DMS 273 treated with DMSO at 0.1 percent for 48 hours (cell line): ENCODE measurements around the gene COX6A2.
"Not testable (repeated sequence)": the region's sequence is repeated elsewhere in the genome, so short reads cannot be mapped to it uniquely, and the experiment has no call there.

ENCODE experiments used
- DNase-seq: peaks from one replicate; lab custom pipeline; 2025; lab: John Stamatoyannopoulos, UW

COX6A2 gene

GRCh38 chr16:31438414-31438813 lies 10.3 kb upstream of the COX6A2 start:
- no peak for DNase-seq

- DNase-seq, result no peak
These were observed 8.3 kb upstream of the COX6A2 start for GRCh38 chr16:31436221-31437045.

- no peak for DNase-seq
These were observed 7.4 kb upstream of the COX6A2 start for GRCh38 chr16:31435341-31436220.

GRCh38 chr16:31430380-31431052 lies 2.4 kb upstream of the COX6A2 start:
- DNase-seq, result no peak

- DNase-seq, result no peak
These were observed 1.6 kb upstream of the COX6A2 start for GRCh38 chr16:31429796-31430195.

- DNase-seq, result no peak
These were observed 1.2 kb upstream of the COX6A2 start for GRCh38 chr16:31429314-31429713.

- no peak for DNase-seq
These were observed 583 bp upstream of the COX6A2 start for GRCh38 chr16:31428638-31429247.

GRCh38 chr16:31427441-31428278 lies 500 bp downstream of the COX6A2 start:
- DNase-seq, result no peak

- no peak for DNase-seq
These were observed 4.4 kb downstream of the COX6A2 start for GRCh38 chr16:31423801-31424200.

- no peak for DNase-seq
These were observed 4.9 kb downstream of the COX6A2 start for GRCh38 chr16:31423241-31423640.

GRCh38 chr16:31421587-31421986 lies 6.6 kb downstream of the COX6A2 start:
- DNase-seq, result no peak

- no peak for DNase-seq
These were observed 8.1 kb downstream of the COX6A2 start for GRCh38 chr16:31420037-31420436.

- no peak for DNase-seq
These were observed 10.2 kb downstream of the COX6A2 start for GRCh38 chr16:31417916-31418315.

GRCh38 chr16:31417036-31417435 lies 11.1 kb downstream of the COX6A2 start:
- DNase-seq, result not testable (repeated sequence)

- no peak for DNase-seq
These were observed 11.8 kb downstream of the COX6A2 start for GRCh38 chr16:31416371-31416770.

GRCh38 chr16:31414706-31415105 lies 13.5 kb downstream of the COX6A2 start:
- no peak for DNase-seq

GRCh38 chr16:31413943-31414342 lies 14.2 kb downstream of the COX6A2 start:
- DNase-seq, result no peak

- no peak for DNase-seq
These were observed 14.8 kb downstream of the COX6A2 start for GRCh38 chr16:31413381-31413780.

- DNase-seq, result no peak
These were observed 15.4 kb downstream of the COX6A2 start for GRCh38 chr16:31412750-31413149.

- DNase-seq, result no peak
These were observed 16.9 kb downstream of the COX6A2 start for GRCh38 chr16:31411024-31411844.
